GM18870 (cell line): ENCODE results near the gene SH3RF3.

Source experiments
- ATAC-seq: cut with Tn5 transposase; IDR thresholded peaks from one replicate; pipeline ENCODE4 v1.9.1; 2021; ENCODE audit warnings: moderate library complexity; ENCODE audit not compliant: unreplicated experiment

SH3RF3 gene

GRCh38 chr2:109383505-109384307 lies 254.7 kb downstream of the SH3RF3 start:
- no peak for ATAC-seq

GRCh38 chr2:109384308-109385271 lies 255.6 kb downstream of the SH3RF3 start:
- ATAC-seq: no peak

DNA sequence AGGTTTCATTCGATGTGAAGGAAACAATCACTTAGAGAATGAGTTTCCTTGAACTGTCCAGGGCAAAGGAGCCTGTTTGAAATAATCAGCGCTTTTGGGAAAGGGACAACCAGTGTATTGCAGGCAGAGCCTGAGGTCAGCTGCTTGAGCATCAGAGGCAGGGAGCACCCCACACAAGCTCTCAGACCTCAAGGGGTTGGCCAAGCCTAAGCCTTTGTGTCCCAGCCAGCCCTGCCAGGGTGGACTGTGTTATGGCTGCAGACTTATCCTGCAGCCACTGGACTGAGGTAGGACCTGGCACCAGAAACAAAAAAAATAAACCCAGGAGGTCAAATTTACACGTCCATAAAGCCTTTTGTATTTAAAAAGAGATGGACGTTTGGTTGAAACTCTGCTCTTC lies 256.5 kb downstream of the SH3RF3 start:
- ATAC-seq: no peak

- ATAC-seq: no peak
Measured at GRCh38 chr2:109386004-109386695, 257.1 kb downstream of the SH3RF3 start.

- ATAC-seq: no peak
Measured at GRCh38 chr2:109387221-109387735, 258.3 kb downstream of the SH3RF3 start.

DNA sequence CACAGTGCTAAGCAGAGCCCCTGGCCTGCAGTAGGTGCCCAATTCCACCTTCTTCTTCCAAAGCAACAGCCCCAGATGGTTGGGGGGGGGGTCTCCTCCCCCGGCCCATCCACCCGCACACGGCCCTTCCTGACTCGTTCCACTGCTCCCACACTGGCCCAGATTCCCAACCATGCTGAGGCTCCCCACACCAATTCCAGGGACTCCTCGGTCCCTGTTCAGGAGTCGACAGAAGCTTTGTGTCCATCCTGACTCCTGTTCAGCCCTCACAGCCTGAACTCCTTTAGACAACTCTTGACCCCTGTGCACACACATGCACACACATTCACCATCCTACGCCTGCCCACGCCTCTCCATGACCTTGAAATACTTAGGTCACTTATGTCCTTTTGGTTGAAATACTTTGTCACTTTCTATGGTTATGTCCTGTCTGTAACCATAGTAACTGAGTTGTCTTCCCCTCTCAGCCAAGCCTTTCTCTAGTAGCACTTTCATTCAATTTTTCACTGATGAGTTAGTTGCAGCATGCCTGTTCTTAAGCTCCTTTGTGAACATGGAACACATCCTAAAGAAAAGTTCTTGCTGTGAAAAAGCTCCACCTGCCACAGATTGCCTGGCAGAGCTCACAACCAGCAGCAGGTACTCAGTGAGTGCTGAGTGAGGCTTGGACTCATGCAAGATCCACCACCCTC lies 258.9 kb downstream of the SH3RF3 start:
- ATAC-seq: no peak

DNA sequence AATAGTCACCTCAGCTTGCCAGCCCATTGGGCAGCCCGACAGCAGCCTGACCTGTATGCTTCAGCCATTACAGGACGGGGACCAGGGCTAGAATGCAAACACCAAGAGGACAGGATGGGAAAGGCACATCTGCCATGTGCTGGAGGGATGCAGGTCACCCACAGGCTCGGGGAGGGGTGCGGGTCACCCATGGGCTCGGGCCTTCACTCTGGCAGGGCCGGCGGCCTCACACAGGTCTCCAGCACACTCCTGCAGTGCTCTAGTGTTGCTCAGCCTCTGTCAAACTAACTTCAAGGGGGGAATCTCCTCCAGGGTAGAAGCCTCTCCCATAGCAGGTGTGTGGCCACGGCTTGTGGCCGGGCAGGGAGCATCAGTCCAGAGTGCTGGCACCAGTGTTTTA lies 262.2 kb downstream of the SH3RF3 start:
- no peak for ATAC-seq

- no peak for ATAC-seq
Measured at GRCh38 chr2:109392140-109392539, 263.1 kb downstream of the SH3RF3 start.

- no peak for ATAC-seq
Measured at GRCh38 chr2:109392816-109393661, 264.0 kb downstream of the SH3RF3 start.

DNA sequence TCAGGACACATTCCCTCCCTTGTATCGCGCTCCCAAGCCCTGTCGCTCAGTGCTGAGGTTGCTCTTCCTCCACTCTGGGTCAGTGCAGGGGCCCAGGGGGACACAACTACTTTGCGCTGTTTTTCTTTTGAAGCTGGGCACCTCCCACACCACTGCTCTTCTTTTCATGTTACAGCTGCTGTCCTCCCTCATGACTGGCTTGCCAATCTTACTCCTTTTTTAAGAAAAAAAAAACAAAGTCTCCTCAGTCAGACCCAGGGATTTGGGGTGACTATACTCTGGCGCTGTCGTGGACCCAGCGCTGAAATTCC lies 264.6 kb downstream of the SH3RF3 start:
- ATAC-seq: no peak

DNA sequence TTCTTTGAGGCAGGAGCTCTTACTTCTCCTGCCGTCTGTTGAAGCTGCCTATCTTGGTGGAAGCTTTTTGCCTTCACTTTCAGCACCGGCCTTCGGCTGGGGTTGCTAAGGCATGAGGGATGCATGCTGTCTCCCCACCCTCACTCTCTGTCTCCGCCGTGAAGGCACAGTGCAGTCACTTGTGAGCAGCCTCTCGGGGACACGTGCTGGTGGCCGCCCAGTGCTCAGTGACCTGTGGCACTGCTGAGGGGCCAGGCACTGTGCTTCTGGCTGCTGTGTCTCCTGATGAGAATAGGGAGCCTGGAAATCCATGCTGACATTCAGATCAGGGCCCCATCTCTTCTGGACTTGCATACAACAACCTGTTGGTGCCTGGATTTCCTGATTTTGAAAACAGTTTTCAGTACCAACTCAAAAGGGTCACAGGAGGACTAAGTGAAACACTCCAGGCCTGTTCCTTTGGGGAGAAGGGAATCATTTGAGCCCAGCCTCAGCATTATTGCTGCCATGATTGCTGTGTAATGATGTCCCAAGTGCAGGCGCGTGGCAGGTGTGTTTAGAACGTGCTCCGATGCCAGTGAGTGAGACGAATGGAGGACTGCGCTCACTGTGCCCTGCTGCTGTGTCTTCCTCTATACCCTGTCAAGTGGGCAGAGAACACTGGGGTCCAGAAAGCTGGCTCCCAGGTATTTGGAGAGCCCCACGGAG lies 266.6 kb downstream of the SH3RF3 start:
- no peak for ATAC-seq

GRCh38 chr2:109396202-109397180 lies 267.5 kb downstream of the SH3RF3 start:
- ATAC-seq: no peak

DNA sequence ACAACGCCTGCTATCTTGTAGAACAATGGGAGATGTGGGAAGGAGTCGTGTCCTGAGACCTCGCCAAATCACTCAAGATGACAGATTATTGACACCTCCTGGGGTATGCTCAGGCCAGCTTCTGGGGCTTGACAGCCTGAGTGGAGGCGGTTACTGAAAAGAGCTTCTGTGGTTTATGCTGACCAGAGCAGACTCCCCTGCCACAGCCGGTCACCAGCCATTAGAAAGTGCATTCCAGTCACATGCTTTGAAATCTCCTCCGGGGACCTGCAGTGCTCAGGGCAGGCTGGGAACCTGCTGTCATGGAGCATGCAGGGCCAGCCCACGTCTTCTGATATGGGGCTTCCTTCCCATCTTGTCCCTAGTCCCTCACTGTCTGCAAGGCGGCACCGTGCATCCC lies 268.9 kb downstream of the SH3RF3 start:
- ATAC-seq: no peak

- no peak for ATAC-seq
Measured at GRCh38 chr2:109398366-109399015, 269.5 kb downstream of the SH3RF3 start.

GRCh38 chr2:109399066-109399465 lies 270.1 kb downstream of the SH3RF3 start:
- ATAC-seq: no peak

GRCh38 chr2:109400102-109400501 lies 271.1 kb downstream of the SH3RF3 start:
- no peak for ATAC-seq

DNA sequence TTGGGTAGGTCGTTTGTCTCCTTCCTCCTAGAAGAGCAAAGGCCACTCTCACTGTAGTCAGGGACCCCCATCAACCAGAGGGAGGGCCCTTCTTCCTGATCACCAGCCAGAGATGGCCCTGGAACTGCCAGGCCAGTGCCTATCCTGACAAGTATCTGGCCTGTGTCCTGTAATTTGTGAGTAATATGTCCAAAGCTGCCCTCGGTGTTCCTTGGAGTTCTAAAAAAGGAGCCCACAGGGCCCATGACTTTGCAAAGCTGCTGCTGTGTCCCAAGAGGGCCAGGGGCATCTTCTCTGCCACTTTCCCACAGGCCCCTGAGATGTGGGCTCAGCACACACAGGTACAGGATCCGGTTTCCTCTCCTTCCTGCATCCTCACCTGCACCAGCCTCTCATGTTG lies 272.4 kb downstream of the SH3RF3 start:
- ATAC-seq: no peak
